Measurements from ENCODE around the gene ZFYVE1.
"Not testable (repeated sequence)": the region's sequence is repeated elsewhere in the genome, so short reads cannot be mapped to it uniquely, and the experiment has no call there.

ZFYVE1 gene

GRCh38 chr14:73026845-73027542, at the start of gene ZFYVE1:
Gene ZFYVE1, minus strand, starts transcription at chr14:73027106. Its CDS starts 2,598 bp downstream, at chr14:73024508.
- peak; percentile 98 for DNase-seq

GRCh38 chr14:73069585-73069984, 42.7 kb upstream of the ZFYVE1 start:
- no peak for DNase-seq

- no peak for DNase-seq
These were observed 32.2 kb upstream of the ZFYVE1 start for GRCh38 chr14:73058922-73059673.

DNA sequence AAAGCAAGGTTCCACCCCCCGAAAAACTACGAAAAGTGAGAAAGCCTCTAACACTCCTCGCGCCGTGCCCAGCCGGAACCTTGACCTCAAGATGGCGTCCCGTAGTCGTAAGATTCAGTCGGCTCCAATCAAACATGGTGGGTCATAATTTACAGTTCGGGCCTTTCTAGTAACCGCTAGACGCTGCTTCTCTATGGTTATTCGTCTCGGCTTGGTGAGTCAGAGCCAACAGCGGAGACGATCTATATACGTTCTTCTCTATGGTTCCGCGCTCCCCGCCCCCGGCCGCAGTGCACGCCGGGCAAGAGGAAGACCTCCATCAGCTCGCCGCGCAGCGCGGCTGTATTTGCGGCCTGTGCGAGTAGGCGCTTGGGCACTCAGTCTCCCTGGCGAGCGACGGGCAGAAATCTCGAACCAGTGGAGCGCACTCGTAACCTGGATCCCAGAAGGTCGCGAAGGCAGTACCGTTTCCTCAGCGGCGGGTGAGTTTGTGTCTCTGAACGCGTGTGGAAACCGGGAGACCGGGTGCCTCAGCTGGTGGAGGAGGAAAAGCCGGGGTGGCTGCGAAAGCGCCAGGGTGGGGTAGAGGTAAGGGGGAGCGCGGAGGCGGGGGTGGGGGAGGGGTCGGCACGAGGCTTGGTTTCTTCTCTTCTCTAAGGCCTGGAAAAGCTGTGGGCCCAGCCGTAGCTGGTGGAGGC, 31.5 kb upstream of the ZFYVE1 start, which contains the start of gene RBM25:
Gene RBM25 (plus strand): TSS at position 311 of the 698 bp plus-strand sequence. CDS start 13,108 bp downstream, outside the sequence.
- DNase-seq, result peak; percentile 97

- no peak for DNase-seq
These were observed 31.0 kb upstream of the ZFYVE1 start for GRCh38 chr14:73057944-73058223.

GRCh38 chr14:73055251-73055650, 28.3 kb upstream of the ZFYVE1 start:
- DNase-seq, result no peak

DNA sequence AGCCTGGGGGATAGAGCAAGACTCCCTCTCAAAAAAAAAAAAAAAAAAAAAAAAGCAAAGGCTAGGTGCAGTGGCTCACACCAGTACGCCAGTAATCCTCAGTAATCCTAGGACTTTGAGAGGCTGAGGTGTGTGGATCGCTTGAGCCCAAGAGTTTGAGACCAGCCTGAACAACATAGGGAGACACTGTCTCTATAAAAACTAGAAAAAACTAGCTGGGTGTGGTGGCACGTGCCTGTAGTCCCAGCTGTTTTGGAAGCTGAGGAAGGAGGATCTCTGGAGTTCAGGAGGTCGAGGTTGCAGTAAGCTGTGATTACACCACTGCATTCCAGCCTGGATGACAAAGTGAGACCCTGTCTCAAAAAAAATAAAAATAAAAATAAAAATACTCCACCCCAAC, 22.5 kb upstream of the ZFYVE1 start:
- no peak for DNase-seq

DNA sequence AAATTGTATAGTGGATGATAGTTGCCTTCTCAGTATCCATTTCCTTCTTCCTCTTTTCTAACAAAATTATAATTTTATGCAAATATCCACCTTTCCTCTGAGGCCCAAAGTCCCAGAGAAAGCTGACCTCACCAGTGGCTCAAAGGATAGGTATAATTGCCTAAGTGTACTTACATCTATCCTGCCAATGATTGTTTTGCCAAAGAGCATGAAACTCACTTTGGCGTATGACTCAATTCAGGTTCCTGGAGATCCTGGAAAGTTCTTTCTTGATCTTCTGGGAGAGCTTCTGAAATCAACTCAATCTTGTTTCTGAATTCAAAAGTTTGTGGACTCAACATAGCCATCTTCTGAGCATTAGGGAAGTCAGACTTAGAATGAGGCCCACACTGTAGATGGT, 20.9 kb upstream of the ZFYVE1 start:
- DNase-seq, result no peak

DNA sequence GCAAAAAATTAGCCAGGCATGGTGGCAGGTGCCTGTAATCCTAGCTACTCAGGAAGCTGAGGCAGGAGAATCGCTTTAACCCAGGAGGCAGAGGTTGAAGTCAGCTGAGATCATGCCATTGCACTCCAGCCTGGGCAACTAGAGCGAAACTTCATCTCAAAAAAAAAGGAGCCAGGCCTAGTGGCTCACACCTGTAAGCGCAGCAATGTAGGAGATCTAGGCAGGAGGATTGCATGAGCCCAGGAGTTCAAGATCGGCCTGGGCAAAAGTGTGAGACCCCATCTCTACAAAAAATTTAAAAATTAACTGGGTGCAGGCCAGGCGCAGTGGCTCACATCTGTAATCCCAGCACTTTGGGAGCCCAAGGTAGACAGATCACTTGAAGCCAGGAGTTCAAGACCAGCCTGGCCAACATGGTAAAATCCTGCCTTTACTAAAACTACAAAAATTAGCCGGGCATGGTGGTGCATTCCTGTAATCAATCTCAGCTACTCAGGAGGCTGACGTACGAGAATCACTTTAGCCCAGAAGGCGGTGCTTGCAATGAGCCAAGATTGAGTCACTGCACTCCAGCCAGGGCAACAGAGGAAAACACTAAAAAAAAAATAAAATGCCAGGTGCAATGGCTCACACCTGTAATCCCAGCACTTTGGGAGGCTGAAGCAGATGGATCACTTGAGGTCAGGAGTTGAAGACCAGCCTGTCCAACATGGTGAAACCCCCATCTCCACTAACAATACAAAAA, 10.0 kb upstream of the ZFYVE1 start:
- DNase-seq, result not testable (repeated sequence)

DNA sequence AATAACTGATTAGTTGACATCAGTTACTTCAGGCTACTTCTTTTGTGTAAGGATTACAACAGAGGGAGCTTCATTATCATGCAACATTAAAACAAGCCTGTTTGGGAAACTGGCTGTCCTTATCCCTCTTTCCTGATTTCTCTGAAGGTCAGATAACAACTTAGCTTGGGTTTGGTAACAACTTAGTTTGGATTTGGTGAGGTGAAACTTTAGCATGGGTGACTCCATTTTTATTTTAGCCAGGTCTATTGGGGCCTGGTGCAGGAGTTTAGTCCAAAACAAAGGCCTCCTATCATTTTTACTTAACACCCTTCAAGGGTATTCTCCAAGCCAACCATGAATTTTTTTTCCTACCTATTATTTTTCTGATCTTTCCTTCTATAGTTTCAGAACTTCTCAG, 1.1 kb upstream of the ZFYVE1 start:
- no peak for DNase-seq

- no peak for DNase-seq
These were observed 640 bp upstream of the ZFYVE1 start for GRCh38 chr14:73027546-73027945.

DNA sequence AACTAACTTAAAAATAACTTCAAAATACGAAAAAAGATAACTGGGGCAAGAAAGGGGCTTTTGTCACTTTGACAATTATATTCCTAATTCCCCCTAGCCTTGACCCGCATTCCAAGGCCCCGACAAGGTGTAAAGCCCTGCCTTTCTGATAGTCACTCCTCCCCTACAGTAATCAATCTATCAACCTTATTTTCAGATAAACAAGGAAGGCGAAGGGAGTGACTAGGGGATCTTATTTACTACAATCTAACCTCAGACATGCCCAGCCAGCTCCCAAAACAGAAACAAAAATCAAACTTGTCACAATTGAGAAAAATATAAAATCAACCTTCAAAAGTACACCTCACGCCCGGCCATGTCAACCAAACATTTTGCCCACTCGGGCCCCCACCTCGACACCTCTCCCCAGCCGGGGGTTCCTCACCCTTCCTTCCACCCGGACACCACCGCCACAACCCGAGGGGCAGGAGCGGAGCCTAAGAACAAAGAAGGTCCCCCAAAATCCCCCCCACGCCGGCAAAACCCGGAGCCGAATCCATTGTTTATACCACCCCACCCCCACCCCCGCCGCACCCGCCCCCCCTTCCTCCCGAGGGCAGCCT, 562 bp downstream of the ZFYVE1 start:
- DNase-seq, result no peak

DNA sequence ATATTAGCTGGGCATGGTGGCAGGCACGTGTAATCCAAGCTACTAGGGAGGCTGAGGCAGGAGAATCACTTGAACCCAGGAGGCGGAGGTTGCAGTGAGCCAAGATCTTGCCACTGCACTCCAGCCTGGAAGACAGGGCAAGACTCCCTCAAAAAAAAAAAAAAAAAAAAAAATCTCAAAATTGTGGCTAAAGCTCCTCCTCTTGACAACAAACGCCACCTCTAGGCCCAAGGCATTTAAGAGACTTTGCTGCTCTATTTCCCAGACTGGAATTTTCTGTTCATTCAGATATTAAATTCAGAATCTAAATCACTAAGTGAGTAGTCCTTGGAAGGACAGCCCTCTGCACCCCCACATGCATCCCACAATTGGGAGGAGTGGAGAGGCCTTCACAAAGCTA, 1.4 kb downstream of the ZFYVE1 start:
- DNase-seq, result no peak

- DNase-seq, result no peak
These were observed 4.9 kb downstream of the ZFYVE1 start for GRCh38 chr14:73022051-73022450.

DNA sequence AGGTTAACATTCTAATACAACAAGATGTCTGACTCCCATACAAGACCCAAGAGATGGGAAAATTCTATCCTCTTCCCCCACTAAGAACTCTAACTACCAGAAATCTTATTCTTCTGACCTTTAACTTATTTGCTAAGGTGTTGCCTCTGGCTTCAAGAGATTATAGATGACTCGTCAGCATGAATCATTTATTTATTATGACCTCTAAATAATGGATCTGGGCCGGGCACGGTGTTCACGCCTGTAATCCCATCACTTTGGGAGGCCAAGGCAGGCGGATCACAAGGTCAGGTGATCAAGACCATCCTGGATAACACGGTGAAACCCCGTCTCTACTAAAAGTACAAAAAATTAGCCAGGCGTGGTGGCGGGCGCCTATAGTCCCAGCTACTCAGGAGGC, 10.9 kb downstream of the ZFYVE1 start:
- DNase-seq, result not testable (repeated sequence)

DNA sequence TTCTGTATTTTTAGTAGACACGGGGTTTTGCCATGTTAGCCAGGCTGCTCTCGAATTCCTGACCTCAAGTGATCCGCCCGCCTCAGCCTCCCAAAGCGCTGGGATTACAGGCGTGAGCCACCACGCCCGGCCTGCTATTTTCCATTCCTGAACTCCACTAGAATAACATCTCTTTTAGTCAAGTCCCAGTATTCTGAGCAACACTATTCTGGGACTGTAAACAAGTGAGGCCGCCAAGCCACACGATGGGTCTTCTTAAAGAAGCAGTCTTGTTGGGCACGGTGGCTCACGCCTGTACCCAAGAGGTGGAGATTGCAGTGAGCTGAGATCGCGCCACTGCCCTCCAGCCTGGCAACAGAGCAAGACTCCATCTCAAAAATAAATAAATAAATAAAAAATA, 11.4 kb downstream of the ZFYVE1 start:
- not testable (repeated sequence) for DNase-seq

DNA sequence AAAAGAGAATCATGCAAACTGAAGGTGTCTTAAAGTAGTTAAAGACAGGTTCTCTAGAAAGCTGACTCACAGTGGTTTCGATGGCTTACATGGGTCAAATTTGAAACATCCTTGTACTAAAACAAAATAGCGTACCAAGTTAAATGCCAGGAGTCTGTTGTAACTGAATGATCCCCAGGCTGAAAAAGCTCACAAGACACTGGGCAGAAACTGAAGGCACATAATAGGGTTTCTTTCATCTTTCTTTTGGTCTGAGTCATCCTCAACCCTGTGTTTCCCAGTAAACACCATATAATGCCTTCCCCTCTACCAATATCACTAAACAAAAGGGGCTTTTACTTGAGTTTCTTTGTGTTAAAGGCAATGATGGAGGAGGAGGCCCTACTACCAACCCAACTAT, 12.8 kb downstream of the ZFYVE1 start:
- no peak for DNase-seq

DNA sequence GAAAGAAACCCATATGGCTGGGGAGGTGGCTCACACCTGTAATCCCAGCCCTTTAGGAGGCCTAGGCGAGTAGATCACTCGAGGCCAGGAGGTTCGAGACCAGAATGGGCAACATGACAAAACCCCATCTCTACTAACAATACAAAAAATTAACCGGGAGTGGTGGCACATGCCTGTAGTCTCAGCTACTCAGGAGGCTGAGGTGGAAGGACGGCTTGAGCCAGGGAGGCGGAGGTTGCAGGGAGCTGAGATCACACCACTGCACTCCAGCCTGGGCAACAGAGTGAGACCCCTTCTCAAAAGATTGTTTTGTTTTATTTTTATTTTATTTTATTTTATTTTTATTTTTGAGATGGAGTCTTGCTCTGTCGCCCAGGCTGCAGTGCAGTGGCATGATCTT, 15.7 kb downstream of the ZFYVE1 start:
- not testable (repeated sequence) for DNase-seq

DNA sequence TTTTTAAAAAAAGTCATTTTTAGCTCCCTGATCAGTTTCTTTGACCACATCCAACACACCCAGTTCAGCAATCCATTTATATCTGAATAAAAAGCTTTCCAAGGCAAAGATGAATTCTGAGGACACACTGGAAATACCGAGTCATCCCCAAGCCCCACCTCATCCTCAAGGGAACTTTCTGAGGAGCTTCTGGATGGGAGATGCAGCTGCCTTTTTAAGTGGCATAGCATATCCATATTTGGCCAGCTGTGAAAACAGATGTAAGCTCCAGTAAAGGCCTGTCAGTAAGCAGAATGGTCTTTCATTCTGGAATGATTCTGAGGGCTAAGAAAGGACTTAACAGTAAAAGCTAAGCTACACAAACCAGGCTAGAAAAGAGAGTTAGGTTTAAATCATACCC, 18.4 kb downstream of the ZFYVE1 start:
- DNase-seq, result no peak

GRCh38 chr14:73007835-73008234, 19.1 kb downstream of the ZFYVE1 start:
- no peak for DNase-seq

DNA sequence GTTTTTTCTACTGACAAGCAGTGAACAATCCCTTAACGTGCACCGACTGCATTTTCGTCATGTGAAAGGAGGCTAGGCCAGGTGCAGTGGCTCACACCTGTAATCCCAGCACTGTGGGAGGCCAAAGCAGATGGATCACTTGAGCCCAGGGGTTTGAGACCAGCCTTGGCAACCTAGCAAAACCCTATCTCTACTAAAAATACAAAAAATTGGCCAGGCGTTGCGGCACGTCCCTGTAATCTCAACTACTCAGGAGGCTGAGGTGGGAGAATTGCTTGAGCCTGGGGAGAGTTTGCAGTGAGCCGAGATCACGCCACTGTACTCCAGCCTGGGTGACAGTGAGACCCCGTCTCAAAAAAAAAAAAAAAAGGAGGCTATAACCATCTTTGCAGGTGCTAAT, 22.3 kb downstream of the ZFYVE1 start:
- not testable (repeated sequence) for DNase-seq

- DNase-seq, result no peak
These were observed 23.2 kb downstream of the ZFYVE1 start for GRCh38 chr14:73003681-73004080.

GRCh38 chr14:73000073-73000472, 26.8 kb downstream of the ZFYVE1 start:
- no peak for DNase-seq

All from NCI-H187 treated with DMSO at 0.1 percent for 48 hours (cell line).